Measurements from ENCODE around the gene FJX1.
A peak's percentile ranks its signal among the peaks of the same experiment; 100 is the strongest.

Gene FJX1

GRCh38 chr11:35624781-35625180 is 6.5 kb downstream of the FJX1 start:
- no peak for DNase-seq (ENCODE audit: low read depth in 2 of 2)
- H3K4me3 ChIP-seq (replicated peaks in 1 of 2; ENCODE audit: low read depth in 2 of 2, low read length in 2 of 2): no peak overlapping the region
- TF ChIP-seq CTCF (IDR thresholded peaks at IDR 0.05; ENCODE audit: low read depth, low read length): no peak

GRCh38 chr11:35626501-35626900 is 8.2 kb downstream of the FJX1 start:
- TF ChIP-seq CTCF (IDR thresholded peaks at IDR 0.05; ENCODE audit: low read depth, low read length): no peak
- no peak overlapping the region for H3K4me3 ChIP-seq (replicated peaks in 1 of 2; ENCODE audit: low read depth in 2 of 2, low read length in 2 of 2)

GRCh38 chr11:35629511-35629910 is 11.3 kb downstream of the FJX1 start:
- no peak for TF ChIP-seq CTCF (IDR thresholded peaks at IDR 0.05; ENCODE audit: low read depth, low read length)
- no peak for DNase-seq (ENCODE audit: low read depth in 2 of 2)
- H3K4me3 ChIP-seq (replicated peaks in 1 of 2; ENCODE audit: low read depth in 2 of 2, low read length in 2 of 2): no peak overlapping the region

More at GRCh38 chr11:35626501-35626900, 8.2 kb downstream of the FJX1 start:
- no peak for DNase-seq (ENCODE audit: low read depth in 2 of 2)

- TF ChIP-seq CTCF (IDR thresholded peaks at IDR 0.05; ENCODE audit: low read depth, low read length): no peak
- H3K4me3 ChIP-seq (replicated peaks in 1 of 2; ENCODE audit: low read depth in 2 of 2, low read length in 2 of 2): no peak overlapping the region
- peak; percentile 96 to 100 for DNase-seq (ENCODE audit: low read depth in 2 of 2)
Observed at GRCh38 chr11:35629914-35630313, 11.7 kb downstream of the FJX1 start.

GRCh38 chr11:35631891-35632290 is 13.6 kb downstream of the FJX1 start:
- DNase-seq (ENCODE audit: low read depth in 2 of 2): peak in 1 of 2 donors; percentile 38
- H3K4me3 ChIP-seq (replicated peaks in 1 of 2; ENCODE audit: low read depth in 2 of 2, low read length in 2 of 2): no peak overlapping the region
- no peak for TF ChIP-seq CTCF (IDR thresholded peaks at IDR 0.05; ENCODE audit: low read depth, low read length)

GRCh38 chr11:35632301-35632700 is 14.0 kb downstream of the FJX1 start:
- peak in 1 of 2 donors; percentile 83 for DNase-seq (ENCODE audit: low read depth in 2 of 2)
- H3K4me3 ChIP-seq (replicated peaks in 1 of 2; ENCODE audit: low read depth in 2 of 2, low read length in 2 of 2): no peak overlapping the region
- no peak for TF ChIP-seq CTCF (IDR thresholded peaks at IDR 0.05; ENCODE audit: low read depth, low read length)

- DNase-seq (ENCODE audit: low read depth in 2 of 2): no peak
- no peak overlapping the region for H3K4me3 ChIP-seq (replicated peaks in 1 of 2; ENCODE audit: low read depth in 2 of 2, low read length in 2 of 2)
- TF ChIP-seq CTCF (IDR thresholded peaks at IDR 0.05; ENCODE audit: low read depth, low read length): no peak
Observed at GRCh38 chr11:35633827-35634423, 15.7 kb downstream of the FJX1 start.
